NAMALWA (cell line): ENCODE data around the gene M1AP.
"Not testable (repeated sequence)": the region's sequence is repeated elsewhere in the genome, so short reads cannot be mapped to it uniquely, and the experiment has no call there.

Experiments used
- DNase-seq: peaks from one replicate; pipeline ENCODE4 v3.0.0-alpha.2; 2015; ENCODE audit warnings: low spot score

The M1AP gene

GRCh38 chr2:74564222-74564621 lies 83.9 kb downstream of the M1AP start:
- no peak for DNase-seq

DNA sequence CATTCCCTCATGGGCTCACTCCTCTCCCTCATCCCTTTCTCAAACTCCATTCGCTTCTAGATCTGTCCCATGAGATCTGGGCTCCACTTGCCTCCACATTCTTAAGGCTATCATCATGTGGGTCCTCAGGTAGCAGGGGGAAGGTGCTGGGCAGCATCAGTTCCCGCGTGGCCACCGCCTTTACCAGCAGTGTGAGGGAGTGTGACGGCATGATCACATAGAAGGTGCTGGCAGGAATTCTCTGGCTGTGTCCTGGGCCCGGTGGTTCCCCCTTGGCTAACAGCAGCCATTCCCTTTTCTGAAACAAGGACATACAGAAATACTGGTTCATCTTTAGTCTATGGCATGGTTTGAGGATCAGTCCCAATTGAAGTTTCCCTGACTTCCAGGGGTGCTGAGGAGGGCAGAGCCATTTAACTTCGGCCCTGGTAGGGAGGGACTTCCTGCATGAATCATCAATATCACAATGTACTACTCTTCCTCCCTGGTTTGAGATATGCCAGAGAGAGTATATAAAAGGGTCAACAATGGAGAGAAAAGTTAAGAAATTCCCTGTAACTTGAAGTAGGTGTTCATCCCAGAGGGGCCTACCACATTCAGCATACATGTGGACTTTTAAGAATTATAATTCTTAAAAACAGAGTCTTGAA lies 85.9 kb downstream of the M1AP start:
- no peak for DNase-seq

DNA sequence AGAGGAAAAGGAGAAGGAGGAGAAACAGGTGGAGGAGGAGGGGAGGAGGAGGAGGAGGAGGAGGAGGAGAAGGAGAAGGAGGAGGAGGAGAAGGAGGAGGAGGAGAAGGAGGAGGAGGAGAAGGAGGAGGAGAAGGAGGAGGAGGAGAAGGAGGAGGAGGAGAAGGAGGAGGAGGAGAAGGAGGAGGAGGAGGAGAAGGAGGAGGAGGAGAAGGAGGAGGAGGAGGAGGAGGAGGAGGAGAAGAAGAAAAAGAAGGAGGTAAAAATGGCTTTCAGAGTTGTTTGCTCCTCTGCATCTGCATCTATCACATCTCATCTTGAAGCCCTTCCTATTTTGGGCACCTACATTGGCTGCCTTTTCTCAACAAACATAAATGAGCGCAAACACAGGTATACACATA lies 87.1 kb downstream of the M1AP start:
- not testable (repeated sequence) for DNase-seq

DNA sequence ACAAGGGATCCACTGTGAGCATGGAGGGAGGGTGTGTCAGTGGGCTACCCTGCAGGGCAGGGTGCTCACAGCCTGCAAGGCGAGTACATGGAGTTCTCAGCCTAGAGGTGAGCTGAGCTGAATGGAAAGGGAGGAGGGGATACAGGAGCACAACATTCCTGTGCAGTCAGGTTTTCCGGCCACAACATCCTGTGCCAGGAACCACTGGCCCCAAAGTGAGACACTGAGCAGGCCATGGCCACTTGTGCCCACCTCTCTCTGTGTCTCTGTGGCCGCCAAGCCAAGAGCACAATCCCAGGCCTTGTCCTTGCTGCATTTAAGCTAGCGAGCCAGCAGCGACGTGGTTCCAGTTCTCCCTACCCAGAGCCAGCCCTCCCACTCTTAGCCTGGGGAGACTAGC lies 87.5 kb downstream of the M1AP start:
- DNase-seq, result no peak

- no peak for DNase-seq
Measured at GRCh38 chr2:74559912-74560311, 88.2 kb downstream of the M1AP start.

GRCh38 chr2:74558284-74559230 lies 89.6 kb downstream of the M1AP start:
- no peak for DNase-seq

DNA sequence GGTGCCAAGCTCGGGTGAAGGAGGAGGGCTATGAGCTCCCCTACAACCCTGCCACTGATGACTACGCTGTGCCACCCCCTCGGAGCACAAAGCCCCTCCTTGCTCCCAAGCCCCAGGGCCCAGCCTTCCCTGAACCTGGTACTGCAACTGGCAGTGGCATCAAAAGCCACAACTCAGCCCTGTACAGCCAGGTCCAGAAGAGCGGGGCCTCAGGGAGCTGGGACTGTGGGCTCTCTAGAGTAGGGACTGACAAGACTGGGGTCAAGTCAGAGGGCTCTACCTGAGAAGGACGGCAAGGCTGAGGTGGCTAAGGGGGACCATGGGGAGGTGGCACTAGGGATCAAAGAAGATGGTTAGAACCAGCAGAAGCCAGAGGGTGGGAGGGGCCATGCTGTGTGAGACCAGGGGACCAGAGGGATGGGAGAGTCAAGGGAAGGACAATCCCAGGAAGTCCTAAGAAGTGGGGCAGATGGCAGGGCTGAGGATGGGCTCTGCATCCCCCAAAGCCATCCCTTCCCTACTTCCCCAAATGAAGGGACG lies 91.2 kb downstream of the M1AP start:
- DNase-seq, result no peak

DNA sequence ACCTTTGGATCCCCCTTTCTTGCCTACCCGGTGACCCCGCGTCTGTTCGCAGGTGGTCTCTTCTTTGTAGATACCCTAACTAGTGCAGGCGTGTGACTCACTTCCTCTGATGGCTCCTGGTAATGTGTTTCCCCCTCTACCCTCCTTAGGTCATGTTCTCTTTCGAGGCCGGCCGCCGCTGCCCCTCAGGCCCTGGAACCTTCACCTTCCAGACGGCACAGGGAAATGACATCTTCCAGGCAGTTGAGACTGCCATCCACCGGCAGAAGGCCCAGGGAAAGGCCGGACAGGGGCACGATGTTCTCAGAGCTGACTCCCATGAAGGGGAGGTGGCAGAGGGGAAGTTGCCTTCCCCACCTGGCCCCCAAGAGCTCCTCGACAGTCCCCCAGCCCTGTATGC lies 92.0 kb downstream of the M1AP start:
- no peak for DNase-seq

GRCh38 chr2:74555610-74556103 lies 92.5 kb downstream of the M1AP start:
- DNase-seq, result no peak

DNA sequence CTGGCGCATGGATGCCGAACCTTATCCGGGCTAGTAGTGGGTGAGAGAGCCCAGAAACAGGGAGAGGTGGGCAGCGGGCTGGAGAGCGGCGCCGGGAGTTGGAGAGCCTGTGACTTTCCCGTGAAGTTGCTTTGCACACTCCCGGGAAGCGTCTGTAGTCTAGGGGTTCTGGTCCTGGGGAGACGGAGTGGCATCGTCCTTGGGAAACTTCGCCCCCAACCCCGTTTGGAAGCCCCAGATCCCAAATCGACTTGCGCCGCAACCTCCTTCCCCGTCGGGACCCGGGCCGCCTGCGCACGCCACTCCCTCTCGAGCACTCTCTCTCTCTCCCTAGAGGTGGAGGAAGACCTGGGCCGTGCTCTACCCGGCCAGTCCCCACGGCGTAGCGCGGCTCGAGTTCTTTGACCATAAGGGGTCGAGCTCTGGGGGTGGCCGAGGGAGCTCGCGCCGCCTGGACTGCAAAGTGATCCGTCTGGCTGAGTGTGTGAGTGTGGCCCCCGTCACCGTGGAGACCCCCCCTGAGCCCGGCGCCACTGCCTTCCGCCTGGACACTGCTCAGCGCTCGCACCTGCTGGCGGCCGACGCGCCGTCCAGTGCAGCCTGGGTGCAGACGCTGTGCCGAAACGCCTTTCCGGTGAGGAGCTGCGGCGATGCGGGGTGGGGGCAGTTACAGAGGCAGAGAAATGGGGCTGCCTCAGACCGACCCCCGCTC lies 93.2 kb downstream of the M1AP start:
- peak; percentile 31 for DNase-seq

DNA sequence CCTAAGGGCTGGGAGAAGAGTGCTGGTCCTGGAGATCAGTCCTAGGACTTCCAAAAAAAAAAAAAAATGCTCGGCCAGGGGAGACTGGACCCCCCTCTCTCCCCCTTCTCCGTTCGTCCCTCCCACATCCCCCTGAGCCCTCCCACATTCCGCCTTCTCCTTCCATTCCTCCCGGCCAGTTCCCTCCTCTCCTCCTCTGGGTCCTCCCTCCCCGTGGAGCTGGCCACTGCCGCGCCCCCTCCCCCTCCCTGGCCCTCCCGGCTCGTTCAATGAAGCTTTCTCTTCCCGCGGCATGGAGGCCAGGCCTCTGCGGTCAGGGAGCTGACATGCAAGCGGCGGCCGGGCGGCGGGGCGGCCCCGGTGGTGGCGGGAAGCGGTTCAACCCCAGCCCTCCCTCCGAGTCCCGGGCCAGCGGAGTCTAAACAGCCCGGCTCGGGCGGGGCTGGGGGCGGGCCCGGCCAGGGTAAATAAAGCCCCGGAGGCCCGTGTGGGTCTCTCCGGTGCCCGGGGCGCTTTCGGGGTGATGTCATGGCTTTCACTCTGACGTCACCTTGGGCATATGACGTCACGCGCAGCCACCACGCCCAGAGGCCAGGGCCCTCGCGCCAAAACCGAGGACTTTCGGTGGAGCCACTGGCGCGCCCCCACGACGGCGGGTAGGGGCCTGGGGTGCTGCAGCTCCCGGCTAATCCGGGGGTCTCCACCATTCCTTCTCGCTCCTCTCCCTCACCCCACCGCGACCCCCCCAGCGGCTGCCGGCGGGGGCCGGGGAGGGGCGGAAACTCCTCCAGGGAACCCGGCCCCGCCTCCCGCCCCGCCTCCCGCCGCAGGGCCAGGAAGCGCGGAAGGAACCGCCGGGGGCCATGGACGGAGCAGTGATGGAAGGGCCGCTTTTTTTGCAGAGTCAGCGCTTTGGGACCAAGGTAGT lies 94.0 kb downstream of the M1AP start, which contains the start of the genes DOK1 and LOXL3:
TSS of gene DOK1 (plus strand) at position 829 of the 928 bp plus-strand sequence. CDS start at position 864, 35 bp downstream.
TSS of gene LOXL3 (minus strand) at position 51 of the 928 bp plus-strand sequence. CDS start 1,308 bp downstream, outside the sequence.
- peak; percentile 71 for DNase-seq

DNA sequence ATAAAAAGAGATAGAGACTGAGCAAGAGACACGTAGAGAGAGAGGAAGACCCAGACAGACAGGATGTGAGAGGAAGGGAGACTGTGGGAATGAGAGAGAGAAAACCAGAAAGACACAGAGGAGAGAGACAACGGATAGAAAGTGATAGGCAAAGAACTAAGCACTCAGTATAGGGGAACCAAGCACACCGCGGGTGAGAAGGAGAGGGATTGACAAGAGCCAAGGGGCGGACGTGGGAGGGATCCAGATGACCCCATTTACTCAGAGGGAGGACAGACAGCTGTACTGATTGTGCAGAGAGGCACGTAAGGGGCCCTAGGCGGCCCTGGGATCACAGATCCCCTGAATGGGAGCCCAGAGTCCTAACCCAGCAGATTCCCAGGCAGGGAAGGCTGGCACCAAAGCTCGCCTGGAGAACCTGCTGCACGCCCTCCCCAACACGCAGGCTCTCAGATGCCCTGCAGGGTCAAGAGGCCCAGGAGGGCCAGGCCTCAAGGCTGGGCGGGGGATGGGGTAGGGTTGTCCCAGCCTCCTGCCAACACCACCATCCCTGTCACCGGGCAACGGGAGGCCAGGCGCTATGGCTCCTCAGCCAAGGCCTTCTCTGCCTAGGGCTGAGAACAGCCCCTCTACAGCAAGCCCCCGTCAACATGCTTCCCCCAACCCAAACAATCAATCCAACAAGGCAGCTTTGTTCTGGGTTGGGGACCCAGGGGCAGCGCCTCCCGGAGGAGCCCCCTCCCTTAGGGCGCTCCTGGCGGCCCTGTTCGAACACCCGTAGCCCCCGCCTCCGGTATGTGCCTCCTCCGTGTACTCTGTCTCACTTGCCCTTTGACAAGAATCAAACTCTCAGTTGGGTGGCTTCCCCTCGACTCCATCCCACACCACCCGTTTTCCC lies 95.0 kb downstream of the M1AP start:
- no peak for DNase-seq

GRCh38 chr2:74551942-74552913 lies 95.9 kb downstream of the M1AP start:
- DNase-seq, result no peak

- no peak for DNase-seq
Measured at GRCh38 chr2:74551530-74551929, 96.6 kb downstream of the M1AP start.

- no peak for DNase-seq
Measured at GRCh38 chr2:74550231-74550630, 97.9 kb downstream of the M1AP start.

GRCh38 chr2:74548900-74549826 lies 99.0 kb downstream of the M1AP start:
- DNase-seq, result no peak

DNA sequence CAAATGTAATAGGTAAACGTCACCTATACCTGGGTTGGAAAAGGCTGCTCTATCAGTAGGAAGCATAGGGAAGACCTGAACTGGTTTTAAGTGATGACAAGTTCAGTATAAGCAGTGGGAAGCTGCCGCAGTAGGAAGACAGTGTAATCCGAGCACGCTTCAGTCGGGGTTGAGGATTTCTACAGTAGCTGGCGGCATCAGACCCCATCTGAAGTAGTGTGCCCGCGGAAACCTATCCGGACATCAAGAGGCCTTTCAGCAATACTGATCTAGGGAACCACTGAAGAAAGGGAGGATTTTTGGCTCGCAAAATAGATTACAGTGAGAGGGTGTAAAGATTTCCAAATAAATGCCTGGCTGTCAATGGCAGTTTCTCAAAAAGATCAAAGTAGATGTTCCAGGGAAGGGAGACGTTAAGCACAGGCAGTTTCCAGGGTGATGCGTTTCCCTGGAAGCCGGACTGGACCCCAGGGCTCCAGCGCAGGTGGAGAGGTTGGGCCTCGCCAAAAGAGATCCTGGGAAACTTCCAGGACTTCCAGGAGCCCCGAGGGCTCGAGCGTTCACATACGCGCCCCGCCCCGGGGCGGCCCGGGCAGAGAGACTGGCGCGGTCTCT lies 99.7 kb downstream of the M1AP start:
- no peak for DNase-seq
